IMR-90 (cell line): Measurements from ENCODE around the gene SELENOP.

ENCODE experiments used
- CEBPB ChIP-seq: IDR thresholded peaks from 2 replicates; pipeline ENCODE4 v1.6.1; 2012; ENCODE audit warnings: low read depth, low read length, improper control_type of control experiment
- MAFK ChIP-seq: IDR thresholded peaks from 2 replicates; pipeline ENCODE4 v1.6.1; 2012; ENCODE audit warnings: low read depth, low read length, improper control_type of control experiment
- MXI1 ChIP-seq: IDR thresholded peaks from 2 replicates; pipeline ENCODE4 v1.6.1; 2012; ENCODE audit warnings: low read depth, mild to moderate bottlenecking, low read length, moderate library complexity, borderline replicate concordance
- NFE2L2 ChIP-seq: fragments of 150-350 bp; IDR thresholded peaks from 2 replicates; pipeline ENCODE4 v1.6.1; 2016; ENCODE audit warnings: low read depth, mild to moderate bottlenecking, low read length
- POLR2A ChIP-seq: IDR thresholded peaks from 2 replicates; pipeline ENCODE4 v1.6.1; 2012; ENCODE audit warnings: mild to moderate bottlenecking, low read depth, low read length
- RAD21 ChIP-seq: IDR thresholded peaks from 2 replicates; pipeline ENCODE4 v1.6.1; 2012; ENCODE audit warnings: low read length, improper control_type of control experiment
- RCOR1 ChIP-seq: IDR thresholded peaks from 2 replicates; pipeline ENCODE4 v1.6.1; 2012; ENCODE audit warnings: mild to moderate bottlenecking, low read length, improper control_type of control experiment; ENCODE audit not compliant: insufficient replicate concordance
- TF ChIP-seq, protein P1 (sequence below): conservative IDR thresholded peaks from 2 replicates; pipeline ENCODE4 v1.5.1; 2012; ENCODE audit warnings: mild to moderate bottlenecking, low read depth, low read length, improper control_type of control experiment
- TF ChIP-seq, protein P2 (sequence below): fragments of 150-350 bp; IDR thresholded peaks from 2 replicates; pipeline ENCODE4 v1.6.1; 2016; ENCODE audit warnings: low read depth, mild to moderate bottlenecking, low read length, moderate library complexity, borderline replicate concordance

DNA sequence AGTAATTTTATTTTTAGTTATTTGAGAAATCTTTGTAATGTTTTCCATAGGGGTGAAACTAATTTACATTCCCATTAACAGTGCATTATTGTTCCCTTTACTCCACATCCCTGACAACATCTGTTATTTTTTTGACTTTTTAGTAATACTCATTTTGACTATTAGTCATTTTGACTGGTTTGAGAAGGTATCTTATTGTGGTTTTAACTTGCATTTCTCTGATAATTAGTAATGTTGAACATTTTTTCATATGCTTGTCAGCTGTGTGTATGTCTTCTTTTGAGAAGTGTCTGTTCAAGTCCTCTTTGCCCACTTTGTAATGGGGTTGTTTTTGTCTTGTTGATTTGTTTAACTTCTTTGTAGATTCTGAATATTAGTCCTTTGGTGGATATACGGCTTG, 27.6 kb downstream of the SELENOP start:
- TF ChIP-seq POLR2A (no peak), RCOR1 (no peak), NFE2L2 (no peak), MXI1 (no peak), RAD21 (no peak), CEBPB (no peak), MAFK (no peak)
- TF ChIP-seq, protein P1, sequence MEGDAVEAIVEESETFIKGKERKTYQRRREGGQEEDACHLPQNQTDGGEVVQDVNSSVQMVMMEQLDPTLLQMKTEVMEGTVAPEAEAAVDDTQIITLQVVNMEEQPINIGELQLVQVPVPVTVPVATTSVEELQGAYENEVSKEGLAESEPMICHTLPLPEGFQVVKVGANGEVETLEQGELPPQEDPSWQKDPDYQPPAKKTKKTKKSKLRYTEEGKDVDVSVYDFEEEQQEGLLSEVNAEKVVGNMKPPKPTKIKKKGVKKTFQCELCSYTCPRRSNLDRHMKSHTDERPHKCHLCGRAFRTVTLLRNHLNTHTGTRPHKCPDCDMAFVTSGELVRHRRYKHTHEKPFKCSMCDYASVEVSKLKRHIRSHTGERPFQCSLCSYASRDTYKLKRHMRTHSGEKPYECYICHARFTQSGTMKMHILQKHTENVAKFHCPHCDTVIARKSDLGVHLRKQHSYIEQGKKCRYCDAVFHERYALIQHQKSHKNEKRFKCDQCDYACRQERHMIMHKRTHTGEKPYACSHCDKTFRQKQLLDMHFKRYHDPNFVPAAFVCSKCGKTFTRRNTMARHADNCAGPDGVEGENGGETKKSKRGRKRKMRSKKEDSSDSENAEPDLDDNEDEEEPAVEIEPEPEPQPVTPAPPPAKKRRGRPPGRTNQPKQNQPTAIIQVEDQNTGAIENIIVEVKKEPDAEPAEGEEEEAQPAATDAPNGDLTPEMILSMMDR = no peak
- TF ChIP-seq, protein P2, sequence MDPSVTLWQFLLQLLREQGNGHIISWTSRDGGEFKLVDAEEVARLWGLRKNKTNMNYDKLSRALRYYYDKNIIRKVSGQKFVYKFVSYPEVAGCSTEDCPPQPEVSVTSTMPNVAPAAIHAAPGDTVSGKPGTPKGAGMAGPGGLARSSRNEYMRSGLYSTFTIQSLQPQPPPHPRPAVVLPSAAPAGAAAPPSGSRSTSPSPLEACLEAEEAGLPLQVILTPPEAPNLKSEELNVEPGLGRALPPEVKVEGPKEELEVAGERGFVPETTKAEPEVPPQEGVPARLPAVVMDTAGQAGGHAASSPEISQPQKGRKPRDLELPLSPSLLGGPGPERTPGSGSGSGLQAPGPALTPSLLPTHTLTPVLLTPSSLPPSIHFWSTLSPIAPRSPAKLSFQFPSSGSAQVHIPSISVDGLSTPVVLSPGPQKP = no peak
